Body of pancreas (tissue), 4 donors: ENCODE results near the gene FREM3.

Source experiments
- CTCF ChIP-seq, 7 experiments: fragments of 450-650 bp in 4 of 7; fragments of 200-600 bp in 3 of 7; sonication (generic) in 3 of 7; IDR thresholded peaks; one replicate each; pipeline ENCODE4 v1.5.1; 2016 to 2019; ENCODE audit warnings: antibody characterized with exemption in 7 of 7
- POLR2A ChIP-seq, 3 donors: fragments of 450-650 bp; IDR thresholded peaks; one replicate each; pipeline ENCODE4 v1.6.1; 2016; ENCODE audit warnings: antibody characterized with exemption in 3 of 3, mild to moderate bottlenecking in 2 of 3

GRCh38 chr4:143618811-143619210, 81.7 kb downstream of the FREM3 start:
- no peak for TF ChIP-seq CTCF (IDR thresholded peaks at IDR 0.05)
- no peak for TF ChIP-seq POLR2A (IDR thresholded peaks at IDR 0.05)
